ENCODE data around the gene PSMB7.

PSMB7 gene

DNA sequence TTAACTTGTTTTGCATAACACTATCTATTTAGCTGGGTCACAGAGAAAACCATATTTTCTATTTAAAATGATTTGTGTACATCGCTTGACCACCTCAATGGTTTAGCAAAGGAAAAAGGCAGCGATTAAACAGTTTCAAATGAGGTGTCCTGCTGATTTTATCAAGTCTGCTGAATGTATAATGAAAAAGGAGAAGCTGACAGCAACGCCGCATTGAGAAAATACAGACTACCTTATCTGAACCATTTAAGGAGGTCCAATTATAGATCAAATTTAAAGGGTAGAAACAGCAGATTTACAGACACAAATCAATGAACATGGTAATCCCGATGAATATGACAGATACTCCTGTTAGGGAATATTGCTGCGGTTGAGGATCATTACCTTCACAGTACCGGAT is 29.6 kb downstream of the PSMB7 start:
- no peak for DNase-seq (ENCODE audit: extremely low read depth in 1 of 2, low read depth in 1 of 2)

DNA sequence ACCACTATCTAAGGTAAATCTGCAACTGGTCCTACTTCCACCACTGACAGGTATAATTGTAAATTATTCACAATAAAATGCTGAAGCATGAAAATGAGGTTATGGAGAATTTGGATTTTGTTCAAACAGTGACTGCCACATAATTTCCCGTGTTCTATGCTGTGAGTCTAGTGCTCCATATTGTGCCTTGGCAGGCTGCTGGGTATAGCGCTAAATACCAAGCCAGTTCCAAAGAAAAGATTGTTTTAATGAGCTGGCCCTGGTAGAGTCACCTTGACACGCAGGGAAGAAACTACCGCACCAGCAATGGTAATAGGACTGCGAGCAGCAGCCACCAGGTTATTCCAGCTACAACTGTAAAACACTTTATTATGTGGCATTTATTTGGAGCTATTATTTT is 30.4 kb downstream of the PSMB7 start:
- DNase-seq (ENCODE audit: extremely low read depth in 1 of 2, low read depth in 1 of 2), result no peak

DNA sequence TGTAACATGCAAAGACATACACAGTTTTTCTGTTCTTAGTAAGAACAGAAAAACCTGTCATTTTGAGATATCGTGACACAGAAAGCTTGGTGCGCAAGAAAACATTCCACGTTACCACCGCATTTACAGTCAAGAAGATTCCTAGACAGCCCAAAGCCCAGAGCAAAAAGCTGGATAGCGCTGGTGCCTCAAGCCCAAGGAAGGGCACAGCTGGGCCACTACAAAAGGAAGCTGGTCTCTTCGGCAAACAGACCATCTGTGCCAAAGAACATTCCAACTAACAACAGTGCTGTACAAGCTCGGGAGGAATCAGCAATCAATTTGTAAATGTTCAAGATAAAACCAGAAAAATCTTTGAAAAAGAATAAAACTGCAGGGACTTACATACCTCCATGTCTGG is 31.0 kb downstream of the PSMB7 start:
- no peak for DNase-seq (ENCODE audit: extremely low read depth in 1 of 2, low read depth in 1 of 2)

DNA sequence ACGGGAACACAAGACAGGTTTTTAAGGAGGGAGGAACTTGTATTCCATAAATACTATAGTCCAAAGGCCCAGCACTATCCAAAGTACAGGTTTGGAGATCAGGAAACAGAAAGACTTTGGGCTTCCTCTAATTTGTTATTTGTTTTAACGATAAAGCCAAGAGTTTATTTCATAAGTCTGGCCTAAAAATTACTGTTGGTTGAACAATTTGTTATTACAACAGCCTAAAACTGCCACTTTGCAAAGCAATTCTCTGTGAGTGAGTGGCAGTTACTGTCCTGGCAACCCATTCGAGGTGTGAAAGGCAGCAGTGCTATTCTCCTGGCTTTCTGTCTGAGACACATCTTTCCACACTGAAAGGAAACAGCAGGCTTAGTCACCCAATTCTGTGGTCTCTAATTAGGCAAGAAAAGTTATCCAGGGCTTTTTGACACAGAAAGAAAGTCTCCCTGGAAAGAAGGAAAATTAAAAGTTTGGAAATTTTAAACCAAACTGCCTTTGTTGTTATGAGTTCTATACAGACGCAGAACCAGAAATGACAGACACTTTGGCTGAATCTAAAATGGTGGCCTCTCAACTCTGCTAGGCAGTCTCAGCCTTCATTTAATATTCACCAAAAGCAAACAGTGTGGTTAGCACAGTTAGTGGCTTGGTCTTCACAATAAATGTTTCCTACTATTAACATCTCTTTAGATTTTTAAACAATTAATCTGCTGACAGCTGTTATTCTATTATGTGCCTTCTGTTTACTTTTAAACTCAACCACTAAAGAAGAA is 33.9 kb downstream of the PSMB7 start:
- DNase-seq (ENCODE audit: extremely low read depth in 1 of 2, low read depth in 1 of 2), result no peak

DNA sequence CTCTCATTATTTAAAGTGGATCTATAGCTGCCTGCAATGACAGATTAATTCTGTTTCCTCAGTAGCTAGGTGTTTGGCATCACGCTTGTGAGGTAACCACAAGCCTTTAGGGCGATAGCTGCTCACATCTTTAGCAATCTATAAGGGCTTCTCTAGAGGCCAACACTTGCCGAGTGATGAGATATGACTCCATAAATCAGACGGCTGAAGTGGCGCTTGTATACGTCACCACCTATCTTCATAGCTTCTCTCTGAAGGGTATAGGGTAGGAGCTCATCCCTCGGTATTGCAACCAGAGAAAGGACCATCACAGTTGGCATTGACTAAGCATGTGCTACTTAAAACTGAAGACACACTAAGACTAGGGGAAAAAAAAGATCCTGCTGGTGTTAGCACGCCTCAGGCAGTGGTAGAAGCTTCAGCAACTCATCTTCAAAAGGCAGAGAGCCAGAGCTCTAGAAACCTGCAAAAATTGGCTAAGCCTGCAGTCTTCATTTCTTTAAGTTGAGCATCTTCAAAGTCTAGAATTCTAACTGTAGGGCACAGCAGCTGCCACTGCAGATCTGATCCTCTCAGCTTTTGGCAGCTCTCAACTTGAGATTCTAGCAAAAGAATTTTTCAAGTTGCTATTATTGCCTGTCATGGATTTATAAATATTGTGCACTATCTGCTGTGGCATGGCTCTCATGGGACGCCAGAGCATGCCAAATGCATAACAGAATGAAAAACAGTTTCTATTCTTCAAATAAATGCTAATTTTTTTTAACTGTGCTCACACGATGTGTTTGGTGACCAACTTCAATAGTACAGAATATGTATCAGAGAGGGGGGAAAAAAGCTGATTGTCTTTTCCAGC is 37.5 kb downstream of the PSMB7 start:
- no peak for DNase-seq (ENCODE audit: extremely low read depth in 1 of 2, low read depth in 1 of 2)

DNA sequence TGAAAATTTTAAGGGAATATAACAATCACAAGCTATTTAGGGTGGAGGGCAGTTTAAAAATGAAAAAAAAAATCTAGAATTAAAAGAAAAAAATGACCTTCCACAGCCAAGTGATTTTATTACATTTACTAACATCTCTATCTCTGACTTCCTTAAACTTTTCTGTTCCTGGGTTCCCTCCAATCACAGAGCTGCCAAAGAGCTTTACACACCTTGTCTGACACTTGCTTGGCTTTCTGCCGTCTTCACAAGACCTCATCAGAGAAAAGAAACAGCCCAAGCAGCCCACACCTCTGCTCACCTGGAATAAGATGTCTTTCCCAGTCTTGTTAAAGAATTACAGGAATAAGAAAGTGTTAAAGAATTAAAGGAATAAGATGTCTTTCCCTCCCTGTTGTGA is 38.9 kb downstream of the PSMB7 start:
- DNase-seq (ENCODE audit: extremely low read depth in 1 of 2, low read depth in 1 of 2), result no peak

DNA sequence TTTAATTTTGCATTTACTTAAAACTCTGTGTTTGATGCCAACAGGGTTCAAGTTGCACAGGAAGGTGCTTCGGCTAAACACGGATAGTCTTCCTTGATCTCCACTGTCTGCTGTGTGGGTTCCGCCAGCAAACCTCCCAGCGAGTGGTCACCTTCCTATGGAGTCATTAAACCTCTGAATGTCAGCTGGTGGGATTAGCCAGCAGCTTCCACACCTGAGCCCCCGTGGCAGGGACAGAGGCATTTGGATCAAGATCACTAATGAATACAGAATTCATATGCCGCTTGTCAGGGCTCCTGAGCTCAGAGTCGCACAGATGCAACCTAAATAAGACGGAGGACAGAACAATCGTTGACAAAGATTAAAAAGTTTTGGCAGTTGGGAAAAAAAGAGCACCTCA is 39.5 kb downstream of the PSMB7 start:
- no peak for DNase-seq (ENCODE audit: extremely low read depth in 1 of 2, low read depth in 1 of 2)

DNA sequence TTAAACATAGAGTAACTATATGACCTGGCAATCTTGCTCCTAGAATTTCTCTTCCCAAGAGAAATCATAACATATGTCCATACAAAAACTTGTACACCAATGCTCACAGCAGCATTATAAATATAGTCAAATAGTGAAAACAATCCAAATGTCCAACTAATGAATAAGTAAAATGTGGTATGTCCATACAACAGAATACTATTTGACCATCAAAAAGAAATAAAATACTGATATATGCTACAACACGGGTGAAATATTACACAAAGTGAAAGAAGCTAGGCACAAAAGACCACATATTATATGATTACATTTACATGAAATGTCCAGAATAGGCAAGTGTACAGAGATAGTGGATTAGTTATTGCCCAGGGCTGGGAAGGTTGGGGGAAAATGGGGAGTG is 41.4 kb downstream of the PSMB7 start:
- no peak for DNase-seq (ENCODE audit: extremely low read depth in 1 of 2, low read depth in 1 of 2)

DNA sequence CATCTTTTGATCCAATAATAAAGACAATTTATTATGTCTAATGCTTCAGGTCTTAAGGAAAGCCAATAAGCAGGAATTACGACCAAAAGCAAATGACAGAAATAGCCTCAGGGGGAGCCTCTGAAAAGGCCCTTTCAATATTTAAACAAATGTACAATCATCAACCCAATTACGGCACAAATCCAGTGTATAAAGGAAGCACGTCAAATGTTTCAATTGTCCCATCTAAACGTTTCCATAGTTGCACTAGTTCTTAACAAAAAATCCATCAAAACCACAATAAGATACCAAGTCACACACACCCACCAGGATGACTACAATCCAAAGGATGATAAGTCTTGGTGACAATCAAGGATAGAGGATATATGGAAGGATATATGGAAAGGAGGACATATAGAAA is 41.9 kb downstream of the PSMB7 start:
- no peak for DNase-seq (ENCODE audit: extremely low read depth in 1 of 2, low read depth in 1 of 2)

DNA sequence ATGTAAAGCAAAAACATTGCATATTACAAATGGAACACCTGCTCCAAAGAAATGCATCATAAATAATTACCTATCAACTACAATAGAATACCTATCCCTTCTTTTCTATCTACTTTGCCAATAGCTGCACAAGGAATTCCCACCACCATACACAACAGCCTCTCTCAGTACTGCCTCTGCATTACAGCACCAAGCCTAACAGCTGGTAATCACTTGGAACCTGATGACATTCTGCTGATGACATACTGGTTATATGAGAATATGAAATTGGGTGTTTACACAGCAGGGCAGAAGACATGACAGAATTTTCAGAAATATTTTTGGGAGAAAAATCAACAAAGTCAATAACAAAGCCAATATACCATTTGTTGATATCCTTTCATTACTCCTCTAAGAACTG is 43.2 kb downstream of the PSMB7 start:
- DNase-seq (ENCODE audit: extremely low read depth in 1 of 2, low read depth in 1 of 2), result no peak

DNA sequence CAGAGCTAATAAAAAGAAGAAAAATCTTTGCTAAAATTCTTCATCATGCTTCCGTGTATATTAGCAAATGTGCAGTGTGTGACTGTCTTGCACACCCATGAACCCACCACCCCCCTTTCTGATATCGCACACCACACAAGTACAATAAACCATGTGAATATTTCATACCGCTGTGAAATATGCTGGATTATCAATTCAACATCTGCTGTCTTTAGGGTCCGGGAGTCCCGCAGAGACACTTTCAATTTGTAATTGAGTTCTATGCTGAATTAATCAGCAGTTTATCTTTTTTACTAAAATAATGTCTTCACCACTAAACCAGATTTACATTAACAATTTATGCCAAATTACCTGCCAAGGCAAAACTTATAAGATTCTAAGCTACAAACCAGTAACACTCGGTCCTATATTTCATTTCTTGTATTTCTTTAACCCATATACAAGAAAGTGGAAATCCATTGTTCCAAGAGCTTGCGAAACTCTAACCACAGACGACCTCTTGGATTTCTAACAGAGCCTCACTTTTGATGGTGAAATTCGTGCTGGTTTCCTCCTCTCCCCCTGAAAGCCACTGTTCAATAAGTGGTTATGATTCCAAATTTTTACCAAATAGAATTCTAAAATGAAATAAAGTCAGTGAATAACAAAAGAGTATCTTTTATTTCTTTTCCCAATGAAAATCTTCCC is 44.2 kb downstream of the PSMB7 start:
- DNase-seq (ENCODE audit: extremely low read depth in 1 of 2, low read depth in 1 of 2), result no peak

DNA sequence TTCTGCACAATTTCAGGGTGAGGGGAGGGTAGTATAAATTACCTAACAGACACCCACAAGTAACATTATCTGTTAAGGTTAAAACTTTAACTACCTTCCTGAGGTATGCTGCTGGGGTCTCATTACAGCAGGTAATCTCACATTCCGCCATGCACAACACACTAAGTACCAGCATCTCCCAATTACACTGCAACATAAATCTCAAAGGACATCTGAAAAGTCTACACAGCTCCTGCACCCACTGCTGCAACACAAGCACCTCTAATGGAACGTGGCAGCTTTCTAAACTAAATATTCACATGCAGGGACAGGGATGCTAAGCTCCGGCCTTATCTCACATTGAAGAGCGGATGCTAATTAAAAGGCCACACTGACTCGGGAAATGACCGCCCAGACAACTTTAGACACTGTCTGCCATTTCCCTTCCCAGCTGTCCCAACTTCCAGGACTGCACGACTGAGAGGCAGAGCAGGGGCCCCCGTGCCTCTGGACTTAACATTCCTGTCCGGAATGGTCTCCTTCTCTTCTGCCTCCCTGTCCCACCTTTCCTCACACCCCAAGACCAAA is 45.9 kb downstream of the PSMB7 start:
- no peak for DNase-seq (ENCODE audit: extremely low read depth in 1 of 2, low read depth in 1 of 2)

DNA sequence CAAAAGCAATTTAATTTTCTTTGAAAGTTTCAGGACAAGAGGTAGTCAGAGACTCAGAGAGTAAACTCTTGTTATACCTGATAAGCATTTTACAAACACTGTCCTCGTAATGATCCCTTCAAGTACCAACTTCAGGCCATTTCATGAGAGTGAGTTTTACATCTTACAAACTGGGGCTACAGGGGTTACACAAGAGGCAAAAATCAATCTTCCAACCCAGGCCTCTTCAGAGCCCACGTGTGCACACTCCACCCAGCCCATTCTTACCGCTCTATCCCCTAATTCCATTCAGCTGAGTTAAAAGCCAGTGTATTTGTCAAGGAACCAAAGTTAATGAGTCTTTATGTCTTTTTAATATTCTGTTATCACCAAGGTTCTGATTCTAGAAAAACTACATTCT is 46.5 kb downstream of the PSMB7 start:
- no peak for DNase-seq (ENCODE audit: extremely low read depth in 1 of 2, low read depth in 1 of 2)

DNA sequence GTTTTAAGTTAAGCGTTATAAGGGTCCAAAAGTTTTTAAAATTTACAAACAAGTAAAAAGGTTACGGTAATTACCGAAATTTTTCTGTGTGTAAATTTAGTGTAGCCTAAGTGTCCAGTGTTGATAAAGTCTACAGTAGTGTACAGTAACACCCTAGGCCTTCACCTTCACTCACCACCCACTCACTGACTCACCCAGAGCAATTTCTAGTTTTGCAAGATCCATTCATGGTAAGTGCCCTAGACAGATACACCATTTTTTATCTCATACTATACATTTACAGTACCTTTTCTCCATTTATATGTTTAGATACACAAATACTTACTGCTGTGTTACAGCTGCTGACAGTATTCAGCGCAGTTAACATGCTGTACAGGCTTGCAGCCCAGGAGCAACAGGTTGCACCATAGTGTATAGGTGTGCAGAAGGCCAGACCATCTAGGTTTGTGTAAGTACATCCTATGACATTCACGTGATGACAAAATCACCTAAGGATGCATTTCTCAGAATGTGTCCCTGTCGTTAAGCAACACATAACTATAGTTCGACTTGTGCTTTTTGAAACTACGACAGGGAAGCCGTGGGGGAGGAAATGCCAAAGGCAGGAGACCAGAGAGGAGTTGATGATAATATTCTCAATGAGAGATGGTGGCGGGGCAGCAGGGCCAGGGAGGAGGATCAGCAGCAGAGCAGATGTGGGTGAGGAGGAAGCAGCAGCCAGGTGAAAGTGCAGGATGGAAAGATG is 48.6 kb downstream of the PSMB7 start:
- no peak for DNase-seq (ENCODE audit: extremely low read depth in 1 of 2, low read depth in 1 of 2)

DNA sequence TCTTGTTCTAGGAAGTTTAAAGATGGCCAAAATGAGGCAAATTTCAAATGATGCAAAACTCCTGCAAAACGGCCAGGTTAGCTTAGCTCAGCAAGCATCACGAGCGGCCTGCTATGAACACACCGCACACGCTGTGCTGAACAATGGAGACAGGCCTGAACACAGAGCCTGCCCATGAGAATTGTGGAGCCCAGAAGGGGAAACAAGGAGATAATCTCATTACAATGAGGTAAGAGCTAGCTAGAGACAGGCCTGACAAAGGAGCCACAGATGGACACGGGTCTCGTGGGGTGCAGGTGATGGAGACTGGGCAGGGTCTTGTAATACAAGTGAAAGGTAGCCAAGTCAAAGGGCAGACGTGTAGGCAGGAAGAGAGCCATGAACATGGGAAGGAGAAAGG is 50.2 kb downstream of the PSMB7 start:
- no peak for DNase-seq (ENCODE audit: extremely low read depth in 1 of 2, low read depth in 1 of 2)

DNA sequence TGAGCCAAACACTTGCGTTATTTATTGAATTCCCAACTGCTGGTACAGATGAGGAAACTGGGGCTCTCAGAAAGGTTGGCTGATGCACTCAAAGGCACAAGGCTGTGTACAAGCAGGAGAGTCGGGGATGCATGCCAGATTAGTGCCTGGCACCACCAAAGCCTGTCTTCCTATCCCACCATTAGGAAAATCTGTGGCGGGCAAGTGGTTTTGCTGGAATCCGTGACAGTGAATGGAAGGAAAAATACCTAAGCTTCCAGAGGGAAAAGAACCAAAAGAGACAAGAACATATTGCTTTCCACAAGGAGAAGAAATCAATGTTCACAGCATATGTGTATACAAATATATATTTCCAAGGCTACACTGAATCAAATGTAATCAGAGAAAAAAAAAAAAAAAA is 51.1 kb downstream of the PSMB7 start:
- DNase-seq (ENCODE audit: extremely low read depth in 1 of 2, low read depth in 1 of 2), result no peak

DNA sequence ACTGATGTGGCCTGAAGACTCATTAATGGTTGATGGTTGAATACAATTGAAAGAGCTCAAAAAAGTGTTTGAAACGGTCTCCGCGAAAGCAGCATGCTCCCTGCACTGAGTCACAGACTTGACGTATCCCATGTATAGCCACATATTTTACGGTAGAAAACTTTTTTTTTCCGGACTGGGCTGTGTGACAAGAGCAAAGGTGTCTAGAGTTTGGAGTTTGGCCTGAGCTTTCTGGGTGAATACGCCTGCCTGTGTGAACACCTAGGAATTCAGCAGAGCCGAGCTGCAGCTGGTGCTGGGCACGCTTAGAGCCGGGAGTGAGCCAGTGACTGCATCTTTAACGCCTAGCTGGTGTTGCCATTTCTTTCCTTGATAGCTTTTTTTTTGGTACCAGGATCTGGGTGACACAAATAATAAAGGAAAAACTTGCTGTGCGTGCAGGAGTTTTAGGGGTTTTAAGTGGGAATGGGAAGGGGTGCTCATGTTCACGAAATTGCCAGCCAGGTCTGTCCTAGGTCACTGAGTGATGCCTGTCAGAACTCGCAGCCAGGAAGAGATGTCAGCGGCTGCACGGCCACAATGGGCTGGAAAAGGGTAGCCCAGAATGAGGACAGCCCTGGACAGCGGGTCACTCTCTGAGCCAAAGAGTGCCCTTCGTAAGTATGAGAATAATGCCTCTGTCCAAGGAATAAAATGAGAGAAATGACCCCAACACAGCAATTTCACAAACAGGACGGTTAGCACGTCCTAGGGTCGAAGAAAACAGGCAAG is 51.7 kb downstream of the PSMB7 start:
- no peak for DNase-seq (ENCODE audit: extremely low read depth in 1 of 2, low read depth in 1 of 2)

DNA sequence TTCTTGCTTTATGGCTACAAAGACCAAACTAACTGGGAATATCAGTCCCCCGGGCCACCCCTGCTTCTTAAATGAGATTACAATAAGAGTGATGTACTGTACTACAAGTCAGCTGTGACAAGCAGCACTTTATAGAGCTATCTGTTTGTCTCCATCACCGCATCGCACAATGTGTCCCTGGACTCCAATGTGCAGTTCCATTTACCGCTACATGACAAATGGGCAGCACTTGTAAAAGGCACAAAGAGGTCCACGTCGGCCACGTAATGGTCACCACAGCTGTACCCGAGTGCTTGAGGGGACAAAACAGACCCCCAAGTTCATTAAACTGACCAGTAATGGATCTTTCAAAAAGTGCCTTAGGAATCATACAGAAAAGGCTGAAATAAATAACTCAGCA is 54.1 kb downstream of the PSMB7 start:
- no peak for DNase-seq (ENCODE audit: extremely low read depth in 1 of 2, low read depth in 1 of 2)

DNA sequence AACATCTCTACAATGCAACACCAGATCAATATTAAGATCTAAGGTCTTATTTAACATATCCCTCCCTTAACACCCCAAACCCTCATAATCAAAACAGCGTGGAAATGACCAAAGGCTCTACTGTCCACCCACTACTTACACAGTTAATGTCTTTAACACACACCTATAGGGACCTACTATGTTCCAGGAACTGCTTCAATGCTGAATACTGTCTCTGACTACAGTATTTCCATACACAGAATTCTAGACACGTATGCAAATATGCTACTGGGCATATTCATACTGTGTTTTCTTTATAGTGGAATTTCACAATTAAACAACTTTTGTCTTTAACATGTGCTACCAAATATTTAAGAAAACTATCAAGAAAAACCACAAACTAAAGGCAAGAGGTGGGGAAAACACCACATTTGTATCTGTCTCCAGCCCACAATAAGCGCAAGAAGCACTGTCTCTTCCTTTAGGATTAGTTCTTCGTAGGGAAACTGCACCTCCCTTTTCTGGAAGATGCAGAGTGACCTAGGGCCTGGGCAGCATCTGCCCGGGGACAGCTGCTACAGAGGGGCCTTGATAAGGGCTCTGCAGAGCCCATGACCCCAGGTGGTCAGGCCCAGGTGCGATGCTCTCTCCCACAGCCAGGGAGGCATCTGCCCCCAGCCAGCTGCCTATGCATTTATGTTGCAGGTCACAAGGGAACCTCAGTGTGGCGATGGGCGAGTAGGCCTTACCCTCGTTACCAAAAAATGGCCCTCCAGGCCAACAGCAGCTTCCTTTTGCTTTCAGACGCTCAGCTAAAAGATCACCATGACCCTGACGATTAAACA is 55.2 kb downstream of the PSMB7 start:
- no peak for DNase-seq (ENCODE audit: extremely low read depth in 1 of 2, low read depth in 1 of 2)

Data from activated CD8-positive, alpha-beta memory T cell treated with anti-CD3 and anti-CD28 coated beads for 1 hour (primary cell).